Stomach (tissue), 4 donors: ENCODE data around the gene LRRC28.

Experiments
- CTCF ChIP-seq, 7 experiments: fragments of 450-650 bp in 4 of 7; fragments of 200-600 bp in 3 of 7; sonication (generic) in 3 of 7; IDR thresholded peaks; one replicate each; pipeline ENCODE4 v1.5.1; 2016 to 2019; ENCODE audit warnings: antibody characterized with exemption in 7 of 7, control low read depth in 2 of 7, mild to moderate bottlenecking in 1 of 7
- POLR2A ChIP-seq, 4 donors: fragments of 450-650 bp; IDR thresholded peaks; one replicate each; pipeline ENCODE4 v1.6.1; 2016; ENCODE audit warnings: antibody characterized with exemption in 4 of 4, control low read depth in 2 of 4, mild to moderate bottlenecking in 1 of 4, moderate library complexity in 1 of 4
- POLR2AphosphoS5 ChIP-seq, 3 donors: sonication (generic); formaldehyde crosslinking; IDR thresholded peaks; one replicate each; pipeline ENCODE4 v1.6.1; 2016; ENCODE audit warnings: antibody characterized with exemption in 3 of 3

GRCh38 chr15:99265541-99266070 is 14.3 kb downstream of the LRRC28 start:
- TF ChIP-seq POLR2A (IDR thresholded peaks at IDR 0.05) (no peak), CTCF (IDR thresholded peaks at IDR 0.05) (no peak), POLR2AphosphoS5 (IDR thresholded peaks at IDR 0.05) (no peak)
